Activated CD4-positive, alpha-beta T cell treated with anti-CD3 and anti-CD28 coated beads, Interleukin-2, amount 50 U/mL, for 24 hours (primary cell): ENCODE data around the gene TPBGL.

Source experiments
- DNase-seq, 2 donors: peaks; one replicate each; pipeline ENCODE4 v3.0.0-alpha.2; 2020; ENCODE audit warnings: low read depth in 1 of 2, low spot score in 1 of 2

The TPBGL gene

DNA sequence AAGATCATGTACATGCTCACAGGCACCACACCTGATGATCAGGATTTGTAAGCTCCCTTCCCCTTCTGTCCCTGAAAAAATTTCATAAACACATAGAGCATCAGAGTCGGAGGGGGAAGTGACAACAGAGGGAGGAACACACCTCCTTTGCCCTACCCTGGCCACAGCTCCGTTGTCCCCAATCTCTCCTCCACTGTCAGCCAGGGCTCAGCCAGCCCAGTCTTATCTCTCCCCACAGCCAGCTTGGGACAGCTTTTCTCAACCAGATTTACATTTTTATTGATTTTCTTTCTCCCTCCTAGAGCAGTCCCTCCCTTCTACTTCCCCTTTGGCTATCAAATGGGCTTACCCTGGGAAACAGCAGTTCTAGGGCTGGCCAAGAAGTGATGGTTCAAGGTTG lies 32.1 kb upstream of the TPBGL start:
- no peak for DNase-seq

GRCh38 chr11:75212411-75212810 lies 28.2 kb upstream of the TPBGL start:
- no peak for DNase-seq

DNA sequence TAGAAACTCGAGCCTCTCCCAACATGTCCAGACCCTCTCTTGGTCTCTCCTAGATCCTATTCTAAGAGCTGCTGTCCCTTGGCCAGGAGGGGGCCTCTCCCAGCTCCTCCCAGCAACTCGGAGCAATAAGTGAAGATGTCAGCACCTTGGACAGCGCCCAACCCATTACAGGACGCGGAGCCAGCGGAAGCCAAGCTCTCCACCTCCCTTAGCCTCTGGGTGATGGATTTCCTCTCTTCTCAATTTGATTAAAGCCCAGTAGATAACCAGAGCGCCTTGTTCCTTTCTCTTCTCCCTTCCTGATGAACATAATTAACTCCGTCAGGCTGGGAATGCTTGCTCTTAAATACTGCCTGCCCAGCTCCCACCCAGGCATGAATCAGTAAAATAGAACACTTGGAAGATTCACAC lies 26.2 kb upstream of the TPBGL start:
- DNase-seq = peak; percentile 61 to 62

- DNase-seq = no peak
Observed at GRCh38 chr11:75214843-75215242, 25.7 kb upstream of the TPBGL start.

GRCh38 chr11:75219869-75220268 lies 20.7 kb upstream of the TPBGL start:
- no peak for DNase-seq

DNA sequence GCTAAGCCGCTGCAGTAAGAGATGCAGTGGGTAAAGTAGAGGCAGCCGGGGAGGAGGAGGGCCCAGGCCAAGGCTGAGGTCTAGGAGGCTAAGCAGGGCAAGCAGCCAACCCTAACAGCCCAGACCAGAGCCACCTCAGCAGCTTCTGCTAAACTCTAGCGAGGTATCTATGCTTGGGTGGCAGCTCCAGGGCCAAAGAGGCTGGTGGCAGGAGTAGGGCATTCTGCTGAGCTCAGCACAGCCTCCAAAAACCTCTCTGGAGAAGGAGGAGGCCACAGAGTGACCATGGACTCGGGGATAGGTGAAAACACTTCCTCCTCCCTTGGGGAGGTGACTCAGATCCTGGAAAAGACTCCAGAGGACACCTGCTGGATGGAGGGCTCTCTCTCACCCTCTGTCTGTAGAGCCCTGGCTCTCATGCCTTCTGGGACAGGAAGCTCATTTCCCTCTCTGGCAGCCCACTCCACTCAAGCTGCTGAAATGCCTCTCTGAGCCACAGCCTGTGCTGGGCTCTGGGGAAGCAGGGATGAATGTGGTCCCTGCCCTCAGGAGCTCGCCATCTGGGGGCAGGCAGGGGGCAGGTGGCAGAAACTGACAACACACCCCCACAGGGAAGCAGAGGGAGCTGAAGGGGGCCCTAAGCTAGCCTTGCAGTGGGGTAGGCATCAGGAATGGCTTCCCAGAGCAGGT lies 16.5 kb upstream of the TPBGL start:
- no peak for DNase-seq

GRCh38 chr11:75225794-75226193 lies 14.8 kb upstream of the TPBGL start:
- no peak for DNase-seq

DNA sequence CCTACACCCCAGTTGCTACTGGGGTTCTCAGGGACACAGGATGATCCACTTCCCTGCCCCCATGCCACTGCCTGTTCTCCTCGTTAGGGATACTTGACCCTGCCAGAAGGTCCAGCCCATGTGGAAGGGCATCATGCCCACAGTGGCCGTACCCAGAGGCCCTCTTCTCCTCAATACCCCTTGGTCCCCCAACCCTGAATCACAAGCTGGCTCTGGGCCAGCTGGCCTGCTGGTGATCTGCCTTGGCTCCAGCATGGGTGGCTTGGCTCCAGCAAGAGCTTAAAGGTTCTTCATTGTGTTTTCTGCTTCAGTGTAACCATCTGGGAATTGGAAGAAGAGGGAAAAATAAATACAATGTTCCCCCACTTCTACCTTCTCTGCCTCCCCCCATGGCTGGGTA lies 11.1 kb upstream of the TPBGL start:
- DNase-seq = no peak

DNA sequence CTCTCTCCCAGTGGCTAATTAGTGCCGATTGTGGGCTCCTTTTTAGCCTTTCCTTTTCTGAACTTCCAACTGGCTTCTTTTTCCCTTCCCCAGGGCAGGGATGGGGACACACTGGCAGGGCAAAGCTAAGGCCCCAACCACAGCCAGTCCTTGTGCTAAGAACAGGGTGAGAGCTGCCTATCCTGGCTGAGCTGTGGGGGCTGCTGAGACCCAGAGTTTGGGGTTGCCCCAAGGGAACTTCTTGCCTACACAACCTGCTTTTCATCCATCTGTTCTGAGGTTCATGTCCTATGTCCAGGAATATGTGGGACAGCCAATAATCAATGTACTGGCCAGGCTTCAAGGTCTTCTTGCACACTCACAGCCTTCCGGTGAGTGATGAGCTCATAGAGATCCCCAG lies 10.0 kb upstream of the TPBGL start:
- DNase-seq = no peak

GRCh38 chr11:75233754-75234172 lies 6.8 kb upstream of the TPBGL start:
- no peak for DNase-seq

GRCh38 chr11:75236062-75236461 lies 4.5 kb upstream of the TPBGL start:
- no peak for DNase-seq

GRCh38 chr11:75237050-75237449 lies 3.5 kb upstream of the TPBGL start:
- no peak for DNase-seq

DNA sequence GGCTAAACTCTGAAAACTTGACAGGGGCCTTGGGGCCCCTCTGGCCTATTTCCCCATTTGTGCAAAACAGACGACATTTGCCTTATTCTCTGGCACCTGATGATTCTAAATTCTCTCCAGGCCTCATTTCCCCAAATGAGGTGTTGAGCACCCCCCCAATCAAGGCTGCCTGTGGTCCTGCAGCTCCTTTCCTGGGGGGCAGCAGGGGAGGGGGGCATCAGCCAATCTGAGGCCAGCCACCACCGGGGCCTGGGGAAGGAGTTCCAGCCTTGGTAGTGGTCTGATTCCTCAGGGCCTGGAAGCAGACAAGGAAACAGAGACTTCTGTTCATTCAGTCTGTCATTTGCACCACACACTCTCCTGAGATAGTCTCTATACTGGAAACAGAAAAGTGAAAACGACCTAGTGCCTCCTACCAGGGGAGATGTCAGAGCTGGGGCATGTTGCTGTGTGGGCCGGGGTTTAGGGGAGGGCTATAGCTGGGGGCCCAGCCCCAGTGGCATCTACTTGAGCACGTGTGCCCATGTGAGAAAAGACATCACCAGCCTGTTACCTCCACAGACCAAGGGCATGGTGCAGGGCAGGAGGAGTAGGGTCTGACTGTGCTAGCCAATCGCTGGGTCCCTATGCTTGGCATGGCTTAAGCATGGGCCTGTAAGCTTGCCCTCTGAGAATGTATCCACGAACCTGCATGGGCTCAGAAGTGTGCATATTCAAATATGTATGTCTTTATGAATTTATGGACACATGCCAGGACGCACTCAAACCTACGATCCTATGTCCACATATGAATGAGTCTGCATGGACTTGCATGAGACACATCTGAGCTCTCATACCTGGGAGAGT lies 1.8 kb upstream of the TPBGL start:
- DNase-seq = no peak

DNA sequence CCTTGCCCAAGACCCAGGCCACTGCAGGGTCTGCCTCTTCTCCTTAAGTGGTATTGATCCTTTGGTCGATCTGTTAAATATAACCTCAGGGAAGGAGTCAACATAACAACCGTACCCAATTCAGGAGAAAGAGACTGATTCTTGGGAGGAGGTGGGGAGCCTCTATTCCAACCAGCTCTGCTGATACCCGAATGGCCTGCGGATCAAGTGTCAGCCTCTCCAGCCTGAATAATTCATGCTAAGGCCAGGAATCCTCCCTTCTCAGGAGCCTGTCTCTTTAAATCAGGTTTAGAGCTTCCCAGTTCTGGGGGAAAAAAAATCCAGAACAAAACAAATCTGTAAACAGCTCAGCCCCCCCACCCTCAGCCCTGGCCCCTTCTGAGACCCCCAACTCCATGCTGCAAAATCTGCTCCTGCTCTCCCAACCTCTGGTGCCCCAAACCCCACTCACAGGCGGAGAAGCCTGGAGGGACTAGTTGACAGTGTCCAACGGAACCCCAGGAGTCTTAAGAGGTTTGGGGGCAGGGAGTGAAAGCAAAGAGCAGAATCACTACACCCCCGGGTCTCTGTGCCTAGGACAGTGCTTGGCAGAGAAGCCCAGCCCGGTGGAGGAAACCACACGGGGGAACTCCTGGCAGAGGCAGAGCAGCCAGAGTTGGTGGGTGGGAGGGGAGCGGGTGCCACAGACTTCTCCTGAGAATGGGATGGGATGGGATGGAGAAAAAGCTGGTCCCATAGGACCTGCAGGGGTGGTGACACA lies 863 bp upstream of the TPBGL start:
- DNase-seq = no peak

DNA sequence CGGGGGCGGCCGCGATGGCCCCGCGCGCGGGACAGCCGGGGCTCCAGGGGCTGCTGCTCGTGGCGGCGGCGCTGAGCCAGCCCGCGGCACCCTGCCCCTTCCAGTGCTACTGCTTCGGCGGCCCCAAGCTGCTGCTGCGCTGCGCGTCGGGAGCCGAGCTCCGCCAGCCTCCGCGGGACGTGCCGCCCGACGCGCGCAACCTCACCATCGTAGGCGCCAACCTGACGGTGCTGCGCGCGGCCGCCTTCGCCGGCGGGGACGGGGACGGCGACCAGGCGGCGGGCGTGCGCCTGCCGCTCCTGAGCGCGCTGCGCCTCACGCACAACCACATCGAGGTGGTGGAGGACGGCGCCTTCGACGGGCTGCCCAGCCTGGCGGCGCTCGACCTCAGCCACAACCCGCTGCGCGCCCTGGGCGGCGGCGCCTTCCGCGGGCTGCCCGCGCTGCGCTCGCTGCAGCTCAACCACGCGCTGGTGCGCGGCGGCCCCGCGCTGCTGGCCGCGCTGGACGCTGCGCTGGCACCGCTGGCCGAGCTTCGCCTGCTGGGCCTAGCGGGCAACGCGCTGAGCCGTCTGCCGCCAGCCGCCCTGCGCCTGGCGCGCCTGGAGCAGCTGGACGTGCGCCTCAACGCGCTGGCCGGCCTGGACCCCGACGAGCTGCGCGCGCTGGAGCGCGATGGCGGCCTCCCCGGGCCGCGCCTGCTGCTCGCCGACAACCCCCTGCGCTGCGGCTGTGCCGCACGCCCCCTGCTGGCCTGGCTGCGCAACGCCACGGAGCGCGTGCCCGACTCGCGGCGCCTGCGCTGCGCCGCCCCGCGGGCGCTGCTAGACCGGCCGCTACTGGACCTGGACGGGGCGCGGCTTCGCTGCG lies 697 bp downstream of the TPBGL start:
- peak; percentile 72 to 82 for DNase-seq

- no peak for DNase-seq
Observed at GRCh38 chr11:75241906-75242644, 1.5 kb downstream of the TPBGL start.

DNA sequence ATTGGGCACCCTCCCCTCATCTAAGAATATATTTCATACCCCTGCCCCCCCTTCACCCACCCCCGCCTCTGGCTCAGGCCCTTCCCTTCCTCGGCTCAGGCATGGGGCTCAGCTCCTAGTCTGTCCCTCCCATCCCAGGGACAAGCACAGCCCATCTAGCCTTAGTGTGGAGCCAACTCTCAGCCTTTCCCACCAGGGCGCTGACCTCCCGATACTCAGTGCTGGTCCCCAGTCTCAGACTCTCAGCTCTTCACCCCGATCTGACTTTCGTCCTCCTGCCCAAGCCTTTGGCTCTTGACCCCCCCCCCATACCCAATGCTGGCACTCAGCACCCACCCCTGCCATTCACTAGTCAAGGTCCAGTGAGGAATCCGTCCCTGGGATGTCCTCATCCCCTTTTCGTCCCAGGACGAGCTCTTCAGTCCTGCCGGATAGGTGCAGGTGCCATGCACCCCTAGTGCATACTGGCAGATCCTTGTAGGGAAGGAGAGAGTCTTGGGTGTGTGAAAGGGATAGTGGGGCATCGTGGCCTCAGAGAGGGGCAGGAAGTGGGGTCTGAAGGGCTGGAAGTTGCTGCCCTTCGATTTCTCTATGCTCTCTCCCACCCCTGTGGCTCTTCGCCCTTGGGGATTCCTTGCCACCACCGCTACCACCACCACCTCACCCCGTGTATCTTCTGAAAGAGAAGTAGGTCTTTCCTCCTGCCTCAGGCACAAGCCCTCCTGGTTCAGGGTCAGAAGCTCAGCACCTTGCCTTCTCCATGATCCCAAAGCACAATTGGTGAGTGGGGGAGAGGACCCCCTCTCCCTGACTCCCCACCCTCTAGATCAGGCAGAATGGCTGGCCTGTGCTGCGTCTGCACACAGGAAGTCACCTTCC lies 2.4 kb downstream of the TPBGL start:
- DNase-seq = no peak

- no peak for DNase-seq
Observed at GRCh38 chr11:75244052-75244814, 3.7 kb downstream of the TPBGL start.
